Measurements from ENCODE around the gene KANSL1L.

The KANSL1L gene

DNA sequence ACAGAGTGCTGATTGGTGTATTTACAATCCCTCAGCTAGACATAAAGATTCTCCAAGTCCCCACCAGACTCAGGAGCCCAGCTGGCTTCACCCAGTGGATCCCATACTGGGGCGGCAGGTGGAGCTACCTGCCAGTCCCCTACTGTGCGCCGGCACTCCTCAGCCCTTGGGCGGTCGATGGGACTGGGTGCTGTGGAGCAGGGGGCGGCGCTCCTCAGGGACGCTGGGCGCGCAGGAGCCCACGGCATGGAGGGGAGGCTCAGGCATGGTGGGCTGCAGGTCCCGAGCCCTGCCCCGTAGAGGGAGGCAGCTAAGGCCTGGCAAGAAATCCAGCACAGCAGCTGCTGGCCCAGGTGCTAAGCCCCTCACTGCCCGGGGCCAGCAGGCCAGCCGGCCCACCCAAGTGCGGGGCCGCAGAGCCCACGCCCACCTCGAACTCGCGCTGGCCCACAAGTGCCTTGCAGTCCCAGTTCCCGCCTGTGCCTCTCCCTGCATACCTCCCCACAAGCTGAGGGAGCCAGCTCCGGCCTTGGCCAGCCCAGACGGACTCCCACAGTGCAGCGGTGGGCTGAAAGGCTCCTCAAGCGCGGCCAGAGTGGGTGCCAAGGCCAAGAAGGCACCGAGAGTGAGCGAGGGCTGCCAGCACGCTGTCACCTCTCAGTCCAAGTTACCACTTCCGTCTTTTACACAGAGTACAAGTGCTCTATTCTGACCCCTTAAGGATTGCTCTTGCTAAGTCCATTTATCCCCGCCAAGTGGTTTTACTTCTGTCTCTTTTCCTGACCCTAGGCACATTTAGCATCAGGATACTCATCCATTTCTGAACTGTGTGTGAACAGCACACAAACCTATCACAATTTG is 170.5 kb downstream of the KANSL1L start:
- no peak for DNase-seq

DNA sequence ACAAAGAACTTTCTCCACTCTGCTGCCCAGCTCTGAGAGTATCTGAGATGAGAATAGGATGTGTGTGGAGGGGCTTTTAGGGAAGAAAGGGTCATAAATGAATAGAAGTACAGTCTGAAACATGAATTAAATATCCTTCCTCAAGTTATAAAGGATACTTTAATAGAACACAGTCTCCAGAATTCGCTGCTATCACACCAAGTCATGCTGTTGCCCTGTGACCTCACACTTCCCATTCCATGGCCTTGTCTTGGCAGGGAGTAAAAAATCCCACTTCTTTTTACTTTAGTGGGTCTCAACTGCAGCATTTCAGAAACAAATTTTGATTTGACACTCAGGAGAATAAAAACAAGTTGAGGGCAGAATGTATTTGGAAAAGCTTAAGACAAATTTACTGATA is 172.6 kb downstream of the KANSL1L start:
- no peak for DNase-seq

DNA sequence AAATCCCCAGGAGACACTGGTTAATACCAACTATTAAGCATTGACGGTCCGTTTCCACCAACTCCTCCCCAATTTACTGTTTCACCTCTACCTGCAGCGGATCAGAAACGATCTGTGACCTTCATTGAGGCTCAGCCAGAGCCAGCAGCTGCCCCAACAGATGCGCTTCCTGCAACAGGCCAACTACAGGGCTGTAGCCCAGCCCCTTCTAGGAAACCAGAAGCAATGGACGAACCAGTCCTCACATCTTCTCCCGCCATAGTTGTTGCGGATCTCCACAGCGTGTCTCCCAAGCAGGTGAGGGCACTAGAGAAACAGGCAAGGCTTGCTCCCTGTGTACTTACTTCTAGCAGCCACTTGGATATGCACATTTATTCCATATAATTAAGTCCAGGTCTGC is 177.2 kb downstream of the KANSL1L start:
- DNase-seq = no peak

DNA sequence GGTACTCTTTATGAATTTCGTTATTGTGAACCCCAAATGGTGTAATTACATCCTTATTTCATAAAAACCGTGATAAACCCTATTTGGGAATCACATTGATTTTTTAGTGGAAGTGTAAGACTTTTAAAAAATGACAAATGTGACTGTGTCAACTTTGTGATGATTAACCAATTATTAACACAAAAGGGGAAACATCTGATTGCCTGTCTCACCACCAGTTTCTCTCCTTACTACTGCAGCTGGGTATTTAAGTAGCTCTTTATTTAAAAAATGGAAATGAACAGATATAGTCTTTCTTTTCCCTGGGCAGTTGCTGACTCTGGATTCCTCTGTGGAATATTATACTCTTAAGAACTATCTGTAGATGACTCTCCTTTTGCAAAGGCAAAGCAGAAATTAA is 180.4 kb downstream of the KANSL1L start:
- no peak for DNase-seq

DNA sequence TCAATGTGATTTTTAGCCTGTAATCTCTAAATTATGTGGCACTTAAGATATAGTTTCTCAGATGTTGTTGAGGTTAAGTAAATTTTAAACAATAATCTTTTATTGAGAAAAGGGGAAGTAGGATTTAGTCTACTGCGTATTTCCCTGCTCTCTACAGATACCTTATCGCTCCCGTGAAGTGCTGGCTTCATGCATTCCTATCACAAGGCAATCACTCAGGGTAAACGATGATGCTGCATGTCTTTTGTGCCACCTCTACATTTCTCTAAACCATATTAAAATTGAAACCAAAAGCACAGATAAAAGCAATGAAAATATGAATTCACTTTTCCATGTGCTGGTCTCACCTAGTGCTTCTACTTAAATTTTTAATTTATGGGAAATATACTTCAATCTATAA is 183.2 kb downstream of the KANSL1L start:
- DNase-seq = no peak

DNA sequence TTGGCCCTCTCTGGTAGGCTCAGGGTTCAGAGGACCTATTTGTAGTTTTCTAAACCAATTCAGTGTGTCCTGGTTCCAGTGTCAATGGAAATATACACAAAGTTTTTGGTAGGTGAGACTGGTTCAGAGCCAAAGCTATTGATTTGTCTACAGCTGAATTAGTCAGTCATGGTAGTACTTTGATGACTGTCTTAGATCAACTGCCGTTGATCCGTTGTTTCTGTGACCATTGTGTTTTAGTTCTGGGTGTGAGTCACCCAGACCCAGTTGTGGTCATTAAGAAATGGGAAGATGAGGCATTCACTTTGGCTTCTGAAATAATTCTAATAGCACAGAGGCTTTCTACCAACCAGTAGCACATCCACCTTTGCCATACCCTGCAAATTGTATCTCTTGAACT is 184.8 kb downstream of the KANSL1L start:
- no peak for DNase-seq

DNA sequence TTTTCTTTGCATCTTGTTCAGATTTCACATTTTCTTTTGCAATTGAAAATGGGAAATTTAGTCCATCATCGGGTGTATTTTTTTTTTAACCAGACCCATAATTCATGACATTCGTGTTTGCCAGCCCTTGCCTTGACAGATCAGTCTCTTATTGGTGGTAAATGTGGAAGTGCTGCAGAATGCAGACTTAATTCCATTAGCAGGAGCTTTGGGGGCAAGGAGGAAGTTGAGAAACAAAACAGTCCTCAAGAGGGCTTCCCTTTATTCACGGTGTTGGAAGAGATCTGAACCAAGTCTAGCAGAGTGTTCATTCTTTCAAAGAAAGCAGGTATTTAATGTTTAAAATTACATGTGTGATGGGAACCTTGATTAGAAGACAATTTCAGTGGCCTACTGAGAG is 185.3 kb downstream of the KANSL1L start:
- no peak for DNase-seq

DNA sequence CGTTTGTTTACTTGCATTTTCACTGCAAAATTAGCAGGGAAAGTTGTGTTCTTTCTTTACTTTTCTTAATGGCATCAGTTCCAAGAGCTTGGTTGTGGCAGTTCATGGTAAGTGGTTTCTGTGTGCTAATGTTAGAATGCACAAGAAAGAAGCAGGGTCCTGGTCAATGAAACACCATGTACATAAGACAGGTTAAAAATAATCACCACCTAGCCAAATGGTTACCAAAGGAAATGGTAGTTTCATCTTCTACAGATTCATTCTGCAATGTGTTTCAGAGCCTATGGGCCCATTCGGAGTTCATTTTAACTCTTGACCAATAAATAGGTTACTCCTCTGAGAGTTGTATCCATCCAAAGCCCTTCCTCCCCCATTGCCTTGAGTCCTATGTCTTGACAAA is 186.9 kb downstream of the KANSL1L start:
- DNase-seq = no peak

DNA sequence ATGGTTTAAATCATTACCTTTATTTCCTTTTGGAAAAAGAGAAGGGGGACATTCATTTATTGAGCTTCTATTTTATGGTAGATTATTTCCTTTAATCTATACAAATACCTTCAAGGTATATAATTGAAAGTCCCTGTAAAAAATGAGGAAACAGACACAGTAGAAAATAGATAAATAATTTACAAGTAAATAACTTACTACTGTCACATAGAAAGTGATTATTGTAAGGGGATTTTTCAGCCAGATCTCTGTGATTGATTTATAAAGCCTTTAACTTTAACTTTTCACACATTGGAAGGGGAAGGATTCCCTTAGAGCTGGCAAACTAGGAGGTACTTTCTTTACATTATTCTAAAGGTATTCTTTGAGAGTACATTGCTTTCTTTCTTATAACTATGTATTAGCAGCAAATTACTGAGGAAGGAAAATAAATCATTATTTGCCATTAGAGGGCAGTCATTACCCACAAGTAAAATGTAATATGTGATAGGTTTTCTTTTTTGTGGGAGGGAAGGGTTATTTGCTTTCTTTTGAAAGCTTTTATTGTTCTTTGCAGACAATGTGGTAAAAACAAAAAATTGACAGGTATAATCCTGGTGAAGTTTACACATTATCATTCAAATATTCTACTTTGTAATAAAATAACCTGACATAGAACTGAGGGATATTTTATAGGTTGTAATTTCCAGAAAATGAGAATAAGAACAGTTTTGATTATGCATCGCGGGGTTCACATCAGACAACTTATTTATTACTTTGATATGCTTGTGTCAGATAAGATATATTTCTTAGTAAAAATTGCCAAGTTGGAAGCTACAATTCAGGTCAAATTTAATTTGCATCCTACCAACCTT is 193.6 kb downstream of the KANSL1L start:
- DNase-seq = no peak

DNA sequence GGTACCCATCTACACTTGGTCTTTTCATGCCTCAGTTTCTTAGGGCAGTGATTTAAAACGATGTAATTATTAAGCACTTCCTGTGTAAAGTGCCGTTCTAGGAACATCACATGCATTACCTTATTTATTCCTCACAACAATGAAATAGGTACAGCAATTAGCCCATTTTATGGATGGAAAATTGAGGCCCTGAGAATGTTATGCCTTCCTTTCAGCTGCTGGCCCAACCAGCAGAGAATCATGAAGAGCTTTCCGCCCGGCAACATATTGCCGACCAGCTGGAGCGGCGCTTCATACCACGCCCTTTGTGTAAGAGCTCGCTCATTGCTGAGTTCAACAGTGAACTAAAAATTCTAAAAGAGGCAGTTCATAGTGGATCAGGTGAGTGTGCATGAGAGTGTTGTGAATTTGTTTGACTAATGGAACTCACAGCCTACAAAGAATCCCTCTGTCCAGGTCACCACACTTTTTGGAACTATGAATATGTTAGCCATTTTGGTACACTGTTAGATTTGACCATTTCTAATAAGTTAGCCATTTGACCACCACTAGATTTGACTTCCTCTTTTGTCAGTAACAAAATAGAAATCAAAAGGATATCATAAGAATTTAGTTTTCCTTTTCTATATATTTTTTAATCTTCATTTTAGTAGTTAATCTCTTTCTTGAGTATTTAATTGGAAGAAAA is 194.4 kb downstream of the KANSL1L start:
- no peak for DNase-seq

DNA sequence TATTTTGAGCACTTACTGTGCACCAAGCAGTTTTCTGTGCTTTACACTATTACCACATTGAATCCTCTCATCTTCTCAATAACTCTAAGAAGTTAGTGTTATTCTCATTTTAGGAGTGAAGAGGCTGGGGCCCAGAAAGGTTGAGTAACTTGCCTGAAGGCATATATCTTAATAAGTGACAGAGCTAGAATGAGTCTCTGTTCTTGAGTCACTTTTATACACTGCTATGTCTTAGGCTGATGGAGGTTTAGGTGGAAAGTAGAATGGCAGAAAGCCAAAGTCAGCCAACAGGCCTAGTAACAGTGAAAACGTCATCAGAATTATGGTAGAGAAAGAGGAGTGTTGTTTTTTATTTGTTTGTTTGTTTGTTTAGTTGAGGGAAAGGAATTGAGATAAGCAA is 196.6 kb downstream of the KANSL1L start:
- DNase-seq = no peak

DNA sequence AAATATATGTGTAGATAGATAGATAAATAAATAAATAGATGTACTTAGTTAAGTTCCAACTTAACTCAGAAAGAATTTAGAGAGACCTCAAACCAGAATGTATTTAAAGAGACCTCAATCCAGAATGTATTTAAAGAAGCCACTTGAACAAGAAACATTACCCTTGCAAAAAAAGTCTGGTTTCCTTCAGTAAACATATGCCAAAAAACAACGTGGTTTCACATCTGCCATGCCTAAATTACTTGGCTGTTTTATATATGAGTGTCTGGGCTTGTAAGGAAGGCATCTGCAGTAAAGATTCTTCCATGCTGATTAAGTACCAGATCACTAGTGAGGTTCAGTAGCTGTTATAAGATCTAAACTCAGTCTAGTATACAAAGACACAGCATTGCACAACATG is 197.9 kb downstream of the KANSL1L start:
- no peak for DNase-seq

Data from nucleus accumbens (tissue), 56 donors.